Measurements from ENCODE around the gene DYNC2LI1. TPM values are rescaled to one million over a fixed set of nuclear protein-coding genes. Genes with fewer than 3 reads are reported as not detected.

The DYNC2LI1 gene
- total and polyA plus RNA-seq, 2 of the 8 experiments (the other 6 are each of a cell fraction or from before 2014, with no cell fraction given) = 3.9 to 7.6 TPM

GRCh38 chr2:43832457-43832856 lies 58.6 kb downstream of the DYNC2LI1 start:
- no peaks in the 10 kb centered on the region for H3K9me3 ChIP-seq (ENCODE audit: insufficient read depth in 2 of 2, low read depth in 1 of 2, low read length in 1 of 2)
- no peak overlapping the region for H3K9ac ChIP-seq (replicated peaks in 1 of 4; ENCODE audit: extremely low read depth in 1 of 4, low read depth in 3 of 4, low read length in 3 of 4)
- ChIA-PET POLR2A (ENCODE audit: partially characterized antibody) (no interaction called here), CTCF (ENCODE audit: partially characterized antibody) (no interaction called here)
- H2AK5ac ChIP-seq (ENCODE audit: low read depth, low read length) = no peak overlapping the region
- H3K18ac ChIP-seq (ENCODE audit: extremely low read depth, low read length) = no peak overlapping the region
- no peaks in the 10 kb centered on the region for H3K23me2 ChIP-seq (ENCODE audit: low read depth, low read length)
- no peak overlapping the region for H3K56ac ChIP-seq (replicated peaks; ENCODE audit: insufficient read length, low read depth, low read length)
- H4K91ac ChIP-seq (replicated peaks; ENCODE audit: insufficient read length, low read length) = no peak overlapping the region
- WGBS, 2 experiments (ENCODE audit: extremely low coverage in 1 of 2, insufficient coverage in 1 of 2, insufficient read length in 1 of 2, insufficient replicate concordance in 2 of 2, low coverage in 1 of 2, low lambda C conversion rate in 2 of 2, missing lambda C conversion rate in 1 of 2) = 76% methylated on average over 3 of the region's 3 CpGs; no CpG with 5 or more reads in 1 of the 2 experiments
- H3K23ac ChIP-seq (ENCODE audit: insufficient read length) = no peak overlapping the region
- no peak overlapping the region for H2BK12ac ChIP-seq (ENCODE audit: low read depth, low read length)
- H2BK120ac ChIP-seq (replicated peaks; ENCODE audit: low read depth, low read length) = no peak overlapping the region
- no peaks in the 10 kb centered on the region for H4K20me1 ChIP-seq (replicated peaks in 1 of 2; ENCODE audit: control insufficient read depth in 1 of 2, insufficient read depth in 2 of 2, low read length in 2 of 2)
- no peak for DNase-seq (ENCODE audit: low read depth in 1 of 2, low spot score in 2 of 2)
- H4K8ac ChIP-seq (ENCODE audit: extremely low read depth, insufficient read depth, low read length) = 0 out of 2 replicates have a peak overlapping the region, but pooled peaks have one; percentile 78
- H3K14ac ChIP-seq (ENCODE audit: insufficient read length) = no peak overlapping the region
- no peak overlapping the region for H2AFZ ChIP-seq (ENCODE audit: low read length)
- no peaks in the 10 kb centered on the region for H3K79me2 ChIP-seq (ENCODE audit: control insufficient read depth in 1 of 2, insufficient read depth in 2 of 2, low read length in 2 of 2)
- no peaks in the 10 kb centered on the region; a peak in 1 of 7 replicates for H3K4me1 ChIP-seq (replicated peaks in 1 of 4; ENCODE audit: control insufficient read depth in 3 of 4, insufficient read depth in 4 of 4, low read length in 3 of 4)
- FAIRE-seq = no peak
- no peak overlapping the region for H2BK15ac ChIP-seq (ENCODE audit: low read length)
- H3K27ac ChIP-seq (ENCODE audit: low read depth, low read length) = no peak overlapping the region
- no peaks in the 10 kb centered on the region for H3K79me1 ChIP-seq (ENCODE audit: low read depth, low read length)
- H2BK5ac ChIP-seq (ENCODE audit: low read depth, low read length) = no peak overlapping the region
- H2BK20ac ChIP-seq (ENCODE audit: low read length) = no peak overlapping the region
- H3K36me3 ChIP-seq (ENCODE audit: control insufficient read depth in 2 of 4, insufficient read depth in 4 of 4, low read length in 3 of 4) = no peaks in the 10 kb centered on the region
- peak overlapping the region in 1 of 2 experiments; percentile 78; a peak in 1 of 4 replicates for H3K4me2 ChIP-seq (ENCODE audit: insufficient read depth in 1 of 2, low read depth in 2 of 2, low read length in 2 of 2)
- no peak overlapping the region for H4K5ac ChIP-seq (ENCODE audit: insufficient read length, low read depth, low read length)
- no peak overlapping the region for H3K4me3 ChIP-seq (ENCODE audit: extremely low read depth in 1 of 4, insufficient read depth in 2 of 4, low read depth in 3 of 4, low read length in 4 of 4)
- no peaks in the 10 kb centered on the region for H3K27me3 ChIP-seq (replicated peaks in 1 of 4; ENCODE audit: control insufficient read depth in 3 of 4, extremely low read depth in 1 of 4, insufficient read depth in 3 of 4, low read length in 3 of 4)
- no peak overlapping the region for H3K4ac ChIP-seq (replicated peaks; ENCODE audit: insufficient read length, low read depth, low read length)
- TF ChIP-seq MAFK (IDR thresholded peaks at IDR 0.05; ENCODE audit: low read depth, low read length) (peak; percentile 74; the same call in 1 of the 2 replicates), CTCF (IDR thresholded peaks at IDR 0.05; ENCODE audit: control extremely low read depth in 1 of 3, insufficient read depth in 1 of 3, low read depth in 1 of 3, low read length in 3 of 3) (no peak), RXRA (IDR thresholded peaks at IDR 0.05; ENCODE audit: insufficient read depth, low read depth, low read length) (no peak), BACH1 (IDR thresholded peaks at IDR 0.05; ENCODE audit: low read length) (0 out of 2 replicates have a peak, but pooled peaks have one; percentile 34), FOSL1 (IDR thresholded peaks at IDR 0.05; ENCODE audit: insufficient read depth, low read depth, low read length) (no peak), GTF2F1 (IDR thresholded peaks at IDR 0.05; ENCODE audit: borderline replicate concordance, low read depth, low read length) (no peak), SIN3A (conservative IDR thresholded peaks at IDR 0.05 in 1 of 2, IDR thresholded peaks at IDR 0.05 in 1 of 2; ENCODE audit: low read depth in 1 of 2, low read length in 2 of 2) (no peak), SP1 (IDR thresholded peaks at IDR 0.05; ENCODE audit: low read depth, low read length) (no peak), E2F6 (IDR thresholded peaks at IDR 0.05) (no peak), RFX5 (IDR thresholded peaks at IDR 0.05; ENCODE audit: borderline replicate concordance, low read depth, low read length) (no peak), SAP30 (IDR thresholded peaks at IDR 0.05; ENCODE audit: insufficient read depth, insufficient replicate concordance, low read length) (no peak)
